Measurements from ENCODE around the gene FLCN.

Gene FLCN

DNA sequence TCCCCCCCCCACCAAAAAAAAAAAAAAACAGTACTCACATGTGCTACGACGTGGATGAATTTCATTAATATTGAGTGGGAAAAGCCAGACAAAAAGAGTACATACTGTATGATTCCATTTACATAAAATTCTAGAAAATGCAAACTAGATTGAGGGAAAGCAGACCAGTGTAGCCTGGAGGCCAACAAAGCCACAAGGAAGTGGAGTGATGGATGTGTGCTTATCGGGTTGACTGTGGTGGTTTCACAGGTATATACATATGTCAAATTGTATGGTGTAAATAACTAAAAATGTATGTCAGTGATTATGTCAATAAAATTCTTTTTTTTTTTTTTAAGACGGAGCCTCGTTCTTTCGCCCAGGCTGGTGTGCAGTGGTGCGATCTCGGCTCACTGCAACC is 29.0 kb downstream of the FLCN start:
- peaks cover 21% of the 10 kb centered on the region for H3K79me2 ChIP-seq (ENCODE audit: insufficient read depth, low read length)
- no peaks in the 10 kb centered on the region for H4K20me1 ChIP-seq (ENCODE audit: insufficient read depth, low read length)
- peaks cover 21% of the 10 kb centered on the region; the same call in 1 of the 2 replicates for H3K36me3 ChIP-seq (ENCODE audit: insufficient read depth, low read length)
- H3K4me2 ChIP-seq (ENCODE audit: low read length) = no peak overlapping the region
- no peaks in the 10 kb centered on the region for H3F3A ChIP-seq (ENCODE audit: insufficient read depth, low read length)
- no peaks in the 10 kb centered on the region for H3K9me2 ChIP-seq (ENCODE audit: low read depth, low read length)
- H3K27ac ChIP-seq (ENCODE audit: low read depth, low read length, poor library complexity, severe bottlenecking) = no peak overlapping the region
- peaks cover 25% of the 10 kb centered on the region for H3K4me1 ChIP-seq (ENCODE audit: insufficient read depth, low read length, severe bottlenecking)
- H3K4me3 ChIP-seq (ENCODE audit: low read depth, low read length, poor library complexity, severe bottlenecking) = no peak overlapping the region
- H3K27me3 ChIP-seq (ENCODE audit: insufficient read depth, low read length) = no peaks in the 10 kb centered on the region
- no peaks in the 10 kb centered on the region for H3K9me3 ChIP-seq (ENCODE audit: low read length)
- H2AFZ ChIP-seq (ENCODE audit: low read length) = no peak overlapping the region
- H3K9ac ChIP-seq (ENCODE audit: low read length) = no peak overlapping the region
- TF ChIP-seq EZH2 (IDR thresholded peaks at IDR 0.05; ENCODE audit: borderline replicate concordance, low read length) = no peak
- TF ChIP-seq, protein P1, sequence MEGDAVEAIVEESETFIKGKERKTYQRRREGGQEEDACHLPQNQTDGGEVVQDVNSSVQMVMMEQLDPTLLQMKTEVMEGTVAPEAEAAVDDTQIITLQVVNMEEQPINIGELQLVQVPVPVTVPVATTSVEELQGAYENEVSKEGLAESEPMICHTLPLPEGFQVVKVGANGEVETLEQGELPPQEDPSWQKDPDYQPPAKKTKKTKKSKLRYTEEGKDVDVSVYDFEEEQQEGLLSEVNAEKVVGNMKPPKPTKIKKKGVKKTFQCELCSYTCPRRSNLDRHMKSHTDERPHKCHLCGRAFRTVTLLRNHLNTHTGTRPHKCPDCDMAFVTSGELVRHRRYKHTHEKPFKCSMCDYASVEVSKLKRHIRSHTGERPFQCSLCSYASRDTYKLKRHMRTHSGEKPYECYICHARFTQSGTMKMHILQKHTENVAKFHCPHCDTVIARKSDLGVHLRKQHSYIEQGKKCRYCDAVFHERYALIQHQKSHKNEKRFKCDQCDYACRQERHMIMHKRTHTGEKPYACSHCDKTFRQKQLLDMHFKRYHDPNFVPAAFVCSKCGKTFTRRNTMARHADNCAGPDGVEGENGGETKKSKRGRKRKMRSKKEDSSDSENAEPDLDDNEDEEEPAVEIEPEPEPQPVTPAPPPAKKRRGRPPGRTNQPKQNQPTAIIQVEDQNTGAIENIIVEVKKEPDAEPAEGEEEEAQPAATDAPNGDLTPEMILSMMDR (IDR thresholded peaks at IDR 0.05; ENCODE audit: low read length) = no peak

DNA sequence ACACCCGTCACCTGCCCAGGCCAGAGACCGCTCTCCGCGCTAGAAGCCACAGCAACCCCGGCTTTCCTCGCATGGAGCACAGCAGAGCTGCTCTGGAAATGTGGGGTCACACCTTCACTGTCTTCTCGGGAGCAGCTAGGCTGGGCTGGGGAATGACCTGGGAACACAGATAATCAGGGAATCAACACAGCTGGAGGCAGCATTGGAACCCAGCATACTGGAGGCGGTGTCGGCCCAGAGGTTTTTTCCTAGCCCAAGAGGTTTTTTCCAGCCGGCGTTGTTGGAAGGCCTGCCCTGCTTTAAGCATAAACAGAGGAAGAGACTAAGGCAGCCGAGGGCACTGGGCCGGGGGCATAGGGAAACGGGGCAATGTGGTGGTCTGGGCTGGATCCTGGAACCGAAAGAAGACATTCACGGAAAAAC is 30.0 kb downstream of the FLCN start:
- no peaks in the 10 kb centered on the region for H3K9me2 ChIP-seq (ENCODE audit: low read depth, low read length)
- peak overlapping the region; percentile 13 for H3K4me2 ChIP-seq (ENCODE audit: low read length)
- peaks cover 27% of the 10 kb centered on the region for H3K36me3 ChIP-seq (ENCODE audit: insufficient read depth, low read length)
- H3K27ac ChIP-seq (ENCODE audit: low read depth, low read length, poor library complexity, severe bottlenecking) = peak overlapping the region; percentile 66
- no peak for TF ChIP-seq EZH2 (IDR thresholded peaks at IDR 0.05; ENCODE audit: borderline replicate concordance, low read length)
- TF ChIP-seq, protein P1 (IDR thresholded peaks at IDR 0.05; ENCODE audit: low read length) = no peak
- H3K4me3 ChIP-seq (ENCODE audit: low read depth, low read length, poor library complexity, severe bottlenecking) = peak overlapping the region; percentile 92
- H4K20me1 ChIP-seq (ENCODE audit: insufficient read depth, low read length) = no peaks in the 10 kb centered on the region
- H3K9ac ChIP-seq (ENCODE audit: low read length) = no peak overlapping the region; the same call in 1 of the 2 replicates
- no peaks in the 10 kb centered on the region for H3K27me3 ChIP-seq (ENCODE audit: insufficient read depth, low read length)
- no peak overlapping the region for H2AFZ ChIP-seq (ENCODE audit: low read length)
- no peaks in the 10 kb centered on the region for H3K9me3 ChIP-seq (ENCODE audit: low read length)
- peaks cover 21% of the 10 kb centered on the region for H3K79me2 ChIP-seq (ENCODE audit: insufficient read depth, low read length)
- H3F3A ChIP-seq (ENCODE audit: insufficient read depth, low read length) = no peaks in the 10 kb centered on the region
- peaks cover 25% of the 10 kb centered on the region for H3K4me1 ChIP-seq (ENCODE audit: insufficient read depth, low read length, severe bottlenecking)

DNA sequence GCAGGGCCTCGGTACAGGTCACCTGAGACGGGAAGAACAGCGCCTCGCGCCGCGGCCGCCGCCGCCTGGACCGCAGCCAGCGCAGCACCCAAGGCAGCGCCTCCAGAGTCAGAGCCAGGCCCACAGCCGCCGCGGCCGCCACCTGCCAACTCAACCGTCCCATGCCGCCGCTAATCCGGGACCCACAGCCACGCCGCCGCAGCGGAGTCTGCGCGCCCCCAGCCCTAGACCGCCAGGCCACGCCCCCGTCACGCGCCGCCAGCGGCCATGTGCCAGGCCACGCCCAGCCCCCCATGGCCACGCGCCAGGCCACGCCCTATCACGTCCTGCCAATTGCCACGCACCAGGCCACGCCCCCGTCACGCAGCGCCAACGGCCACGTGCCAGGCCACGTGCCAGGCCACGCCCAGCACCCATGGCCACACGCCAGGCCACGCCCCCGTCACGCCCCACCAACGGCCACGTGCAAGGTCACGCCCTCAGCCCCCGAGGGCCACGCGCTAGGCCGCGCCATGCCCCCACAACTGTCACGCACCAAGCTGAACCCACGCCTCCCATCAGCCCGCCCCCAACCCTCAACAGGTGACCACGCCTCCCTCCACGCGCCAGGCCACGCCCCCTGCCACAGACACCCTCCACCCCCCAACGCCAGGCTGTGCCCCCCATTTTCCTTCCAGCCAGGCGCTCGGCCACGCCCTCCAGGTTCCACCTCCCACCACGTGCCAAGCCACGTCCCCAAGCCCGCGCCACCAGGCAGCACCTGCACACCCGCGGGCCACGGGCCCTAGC is 30.6 kb downstream of the FLCN start, which contains the start of gene PLD6:
Gene PLD6 (minus strand): TSS at position 210 of the 789 bp plus-strand sequence. CDS start 47 bp downstream, at position 163.
- Histone ChIP-seq H3K36me3 (ENCODE audit: insufficient read depth, low read length) (peaks cover 30% of the 10 kb centered on the region), H3K4me3 (ENCODE audit: low read depth, low read length, poor library complexity, severe bottlenecking) (peak within 1 kb of the TSS; percentile 92), H4K20me1 (ENCODE audit: insufficient read depth, low read length) (no peaks in the 10 kb centered on the region), H3K4me1 (ENCODE audit: insufficient read depth, low read length, severe bottlenecking) (peaks cover 25% of the 10 kb centered on the region), H3K79me2 (ENCODE audit: insufficient read depth, low read length) (peaks cover 21% of the 10 kb centered on the region), H2AFZ (ENCODE audit: low read length) (no peak within 1 kb of the TSS), H3K9ac (ENCODE audit: low read length) (peak within 1 kb of the TSS; percentile 98), H3K9me2 (ENCODE audit: low read depth, low read length) (no peaks in the 10 kb centered on the region), H3F3A (ENCODE audit: insufficient read depth, low read length) (no peaks in the 10 kb centered on the region), H3K27ac (ENCODE audit: low read depth, low read length, poor library complexity, severe bottlenecking) (peak within 1 kb of the TSS; percentile 66), H3K4me2 (ENCODE audit: low read length) (peak within 1 kb of the TSS; percentile 94), H3K9me3 (ENCODE audit: low read length) (no peaks in the 10 kb centered on the region), H3K27me3 (ENCODE audit: insufficient read depth, low read length) (no peaks in the 10 kb centered on the region)
- TF ChIP-seq, protein P1 (IDR thresholded peaks at IDR 0.05; ENCODE audit: low read length) = no peak
- no peak for TF ChIP-seq EZH2 (IDR thresholded peaks at IDR 0.05; ENCODE audit: borderline replicate concordance, low read length)

Data from OCI-LY1 (cell line).